ENCODE measurements around the gene BUD31.
A peak's percentile ranks its signal among the peaks of the same experiment; 100 is the strongest.

The BUD31 gene

DNA sequence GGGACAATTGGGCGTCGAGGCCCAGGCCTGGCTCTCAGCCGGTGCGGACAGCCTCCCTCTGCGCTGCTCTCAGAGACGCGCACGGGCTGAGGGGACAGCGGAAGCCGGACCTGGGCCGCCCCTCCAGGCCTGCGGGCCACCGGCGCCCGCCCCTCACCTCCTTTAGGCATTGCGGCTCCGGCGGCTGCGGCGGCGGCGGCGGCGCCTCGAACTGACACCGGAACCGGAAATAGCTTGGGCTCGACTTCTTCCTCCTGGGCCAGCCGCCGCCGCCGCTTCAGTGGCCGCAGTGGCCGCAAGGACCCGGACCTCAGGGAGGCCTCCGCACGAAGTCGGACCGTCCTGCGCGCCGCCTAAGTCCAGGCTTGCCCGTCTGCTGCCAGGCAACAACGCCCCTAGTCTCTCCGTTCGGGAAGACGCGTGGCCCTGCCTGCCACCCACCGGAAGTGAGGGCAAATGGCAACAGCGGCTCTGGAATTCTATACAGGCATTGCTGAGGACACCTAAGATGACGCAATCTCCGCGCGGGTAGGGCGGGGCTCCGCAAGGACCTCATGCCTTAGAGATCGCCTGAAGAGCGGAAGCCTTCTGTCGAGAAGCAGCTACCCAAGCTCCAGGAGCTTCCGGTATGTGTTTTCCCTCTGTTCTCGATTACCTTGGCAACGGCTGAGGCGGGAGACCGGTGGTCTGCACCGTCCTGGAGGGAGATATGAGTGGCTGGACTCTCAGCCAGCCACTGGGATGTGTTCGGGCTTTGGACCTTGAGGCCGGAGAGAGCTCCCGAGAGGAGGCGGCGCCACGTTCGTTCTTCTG lies at the start of gene BUD31, which contains the start of gene PDAP1 (continued):
- TF ChIP-seq, protein P1, sequence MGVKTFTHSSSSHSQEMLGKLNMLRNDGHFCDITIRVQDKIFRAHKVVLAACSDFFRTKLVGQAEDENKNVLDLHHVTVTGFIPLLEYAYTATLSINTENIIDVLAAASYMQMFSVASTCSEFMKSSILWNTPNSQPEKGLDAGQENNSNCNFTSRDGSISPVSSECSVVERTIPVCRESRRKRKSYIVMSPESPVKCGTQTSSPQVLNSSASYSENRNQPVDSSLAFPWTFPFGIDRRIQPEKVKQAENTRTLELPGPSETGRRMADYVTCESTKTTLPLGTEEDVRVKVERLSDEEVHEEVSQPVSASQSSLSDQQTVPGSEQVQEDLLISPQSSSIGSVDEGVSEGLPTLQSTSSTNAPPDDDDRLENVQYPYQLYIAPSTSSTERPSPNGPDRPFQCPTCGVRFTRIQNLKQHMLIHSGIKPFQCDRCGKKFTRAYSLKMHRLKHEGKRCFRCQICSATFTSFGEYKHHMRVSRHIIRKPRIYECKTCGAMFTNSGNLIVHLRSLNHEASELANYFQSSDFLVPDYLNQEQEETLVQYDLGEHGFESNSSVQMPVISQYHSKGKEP (tag by site-specific recombination; IDR thresholded peaks at IDR 0.05): peak; percentile 12; the same call in 1 of the 2 replicates
- TF ChIP-seq ZNF660 (tag by site-specific recombination; IDR thresholded peaks at IDR 0.05): peak; percentile 89
- TF ChIP-seq, protein P2, sequence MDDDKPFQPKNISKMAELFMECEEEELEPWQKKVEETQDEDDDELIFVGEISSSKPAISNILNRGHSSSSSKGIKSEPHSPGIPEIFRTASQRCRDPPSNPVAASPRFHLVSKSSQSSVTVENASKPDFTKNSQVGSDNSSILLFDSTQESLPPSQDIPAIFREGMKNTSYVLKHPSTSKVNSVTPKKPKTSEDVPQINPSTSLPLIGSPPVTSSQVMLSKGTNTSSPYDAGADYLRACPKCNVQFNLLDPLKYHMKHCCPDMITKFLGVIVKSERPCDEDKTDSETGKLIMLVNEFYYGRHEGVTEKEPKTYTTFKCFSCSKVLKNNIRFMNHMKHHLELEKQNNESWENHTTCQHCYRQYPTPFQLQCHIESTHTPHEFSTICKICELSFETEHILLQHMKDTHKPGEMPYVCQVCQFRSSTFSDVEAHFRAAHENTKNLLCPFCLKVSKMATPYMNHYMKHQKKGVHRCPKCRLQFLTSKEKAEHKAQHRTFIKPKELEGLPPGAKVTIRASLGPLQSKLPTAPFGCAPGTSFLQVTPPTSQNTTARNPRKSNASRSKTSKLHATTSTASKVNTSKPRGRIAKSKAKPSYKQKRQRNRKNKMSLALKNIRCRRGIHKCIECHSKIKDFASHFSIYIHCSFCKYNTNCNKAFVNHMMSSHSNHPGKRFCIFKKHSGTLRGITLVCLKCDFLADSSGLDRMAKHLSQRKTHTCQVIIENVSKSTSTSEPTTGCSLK (tag by site-specific recombination; IDR thresholded peaks at IDR 0.05): no peak
- no peak for TF ChIP-seq ZNF248 (tag by site-specific recombination; IDR thresholded peaks at IDR 0.05)
- no peak for TF ChIP-seq ZNF223 (tag by site-specific recombination; IDR thresholded peaks at IDR 0.05)
- TF ChIP-seq, protein P3, sequence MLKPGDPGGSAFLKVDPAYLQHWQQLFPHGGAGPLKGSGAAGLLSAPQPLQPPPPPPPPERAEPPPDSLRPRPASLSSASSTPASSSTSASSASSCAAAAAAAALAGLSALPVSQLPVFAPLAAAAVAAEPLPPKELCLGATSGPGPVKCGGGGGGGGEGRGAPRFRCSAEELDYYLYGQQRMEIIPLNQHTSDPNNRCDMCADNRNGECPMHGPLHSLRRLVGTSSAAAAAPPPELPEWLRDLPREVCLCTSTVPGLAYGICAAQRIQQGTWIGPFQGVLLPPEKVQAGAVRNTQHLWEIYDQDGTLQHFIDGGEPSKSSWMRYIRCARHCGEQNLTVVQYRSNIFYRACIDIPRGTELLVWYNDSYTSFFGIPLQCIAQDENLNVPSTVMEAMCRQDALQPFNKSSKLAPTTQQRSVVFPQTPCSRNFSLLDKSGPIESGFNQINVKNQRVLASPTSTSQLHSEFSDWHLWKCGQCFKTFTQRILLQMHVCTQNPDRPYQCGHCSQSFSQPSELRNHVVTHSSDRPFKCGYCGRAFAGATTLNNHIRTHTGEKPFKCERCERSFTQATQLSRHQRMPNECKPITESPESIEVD (tag by site-specific recombination; IDR thresholded peaks at IDR 0.05): peak; percentile 23; the same call in 1 of the 2 replicates
- no peak for TF ChIP-seq SCRT1 (tag by site-specific recombination; IDR thresholded peaks at IDR 0.05; ENCODE audit: borderline replicate concordance)
- no peak for TF ChIP-seq ZNF707 (tag by site-specific recombination; IDR thresholded peaks at IDR 0.05)
- TF ChIP-seq, protein P4, sequence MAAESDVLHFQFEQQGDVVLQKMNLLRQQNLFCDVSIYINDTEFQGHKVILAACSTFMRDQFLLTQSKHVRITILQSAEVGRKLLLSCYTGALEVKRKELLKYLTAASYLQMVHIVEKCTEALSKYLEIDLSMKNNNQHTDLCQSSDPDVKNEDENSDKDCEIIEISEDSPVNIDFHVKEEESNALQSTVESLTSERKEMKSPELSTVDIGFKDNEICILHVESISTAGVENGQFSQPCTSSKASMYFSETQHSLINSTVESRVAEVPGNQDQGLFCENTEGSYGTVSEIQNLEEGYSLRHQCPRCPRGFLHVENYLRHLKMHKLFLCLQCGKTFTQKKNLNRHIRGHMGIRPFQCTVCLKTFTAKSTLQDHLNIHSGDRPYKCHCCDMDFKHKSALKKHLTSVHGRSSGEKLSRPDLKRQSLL (tag by site-specific recombination; IDR thresholded peaks at IDR 0.05): peak; percentile 57
- TF ChIP-seq, protein P5, sequence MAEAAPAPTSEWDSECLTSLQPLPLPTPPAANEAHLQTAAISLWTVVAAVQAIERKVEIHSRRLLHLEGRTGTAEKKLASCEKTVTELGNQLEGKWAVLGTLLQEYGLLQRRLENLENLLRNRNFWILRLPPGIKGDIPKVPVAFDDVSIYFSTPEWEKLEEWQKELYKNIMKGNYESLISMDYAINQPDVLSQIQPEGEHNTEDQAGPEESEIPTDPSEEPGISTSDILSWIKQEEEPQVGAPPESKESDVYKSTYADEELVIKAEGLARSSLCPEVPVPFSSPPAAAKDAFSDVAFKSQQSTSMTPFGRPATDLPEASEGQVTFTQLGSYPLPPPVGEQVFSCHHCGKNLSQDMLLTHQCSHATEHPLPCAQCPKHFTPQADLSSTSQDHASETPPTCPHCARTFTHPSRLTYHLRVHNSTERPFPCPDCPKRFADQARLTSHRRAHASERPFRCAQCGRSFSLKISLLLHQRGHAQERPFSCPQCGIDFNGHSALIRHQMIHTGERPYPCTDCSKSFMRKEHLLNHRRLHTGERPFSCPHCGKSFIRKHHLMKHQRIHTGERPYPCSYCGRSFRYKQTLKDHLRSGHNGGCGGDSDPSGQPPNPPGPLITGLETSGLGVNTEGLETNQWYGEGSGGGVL (tag by site-specific recombination; IDR thresholded peaks at IDR 0.05): no peak
- TF ChIP-seq ZNF623 (tag by site-specific recombination; IDR thresholded peaks at IDR 0.05): no peak
- no peak for TF ChIP-seq ZNF426 (tag by site-specific recombination; IDR thresholded peaks at IDR 0.05)
- TF ChIP-seq ZFP41 (tag by site-specific recombination; IDR thresholded peaks at IDR 0.05; ENCODE audit: borderline replicate concordance): no peak
- TF ChIP-seq ZNF214 (tag by site-specific recombination; IDR thresholded peaks at IDR 0.05; ENCODE audit: borderline replicate concordance): no peak
- no peak for TF ChIP-seq ZNF664 (tag by site-specific recombination; IDR thresholded peaks at IDR 0.05)
- TF ChIP-seq KLF1 (tag by site-specific recombination; IDR thresholded peaks at IDR 0.05): peak; percentile 63
- TF ChIP-seq BCL11A (tag by site-specific recombination; IDR thresholded peaks at IDR 0.05; ENCODE audit: low read depth): no peak
- no peak for TF ChIP-seq HOXD13 (CRISPR knock-in tag; IDR thresholded peaks at IDR 0.05; ENCODE audit: borderline replicate concordance)
- TF ChIP-seq, protein P6, sequence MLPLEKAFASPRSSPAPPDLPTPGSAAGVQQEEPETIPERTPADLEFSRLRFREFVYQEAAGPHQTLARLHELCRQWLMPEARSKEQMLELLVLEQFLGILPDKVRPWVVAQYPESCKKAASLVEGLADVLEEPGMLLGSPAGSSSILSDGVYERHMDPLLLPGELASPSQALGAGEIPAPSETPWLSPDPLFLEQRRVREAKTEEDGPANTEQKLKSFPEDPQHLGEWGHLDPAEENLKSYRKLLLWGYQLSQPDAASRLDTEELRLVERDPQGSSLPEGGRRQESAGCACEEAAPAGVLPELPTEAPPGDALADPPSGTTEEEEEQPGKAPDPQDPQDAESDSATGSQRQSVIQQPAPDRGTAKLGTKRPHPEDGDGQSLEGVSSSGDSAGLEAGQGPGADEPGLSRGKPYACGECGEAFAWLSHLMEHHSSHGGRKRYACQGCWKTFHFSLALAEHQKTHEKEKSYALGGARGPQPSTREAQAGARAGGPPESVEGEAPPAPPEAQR (tag by site-specific recombination; IDR thresholded peaks at IDR 0.05): peak; percentile 91
- TF ChIP-seq, protein P7, sequence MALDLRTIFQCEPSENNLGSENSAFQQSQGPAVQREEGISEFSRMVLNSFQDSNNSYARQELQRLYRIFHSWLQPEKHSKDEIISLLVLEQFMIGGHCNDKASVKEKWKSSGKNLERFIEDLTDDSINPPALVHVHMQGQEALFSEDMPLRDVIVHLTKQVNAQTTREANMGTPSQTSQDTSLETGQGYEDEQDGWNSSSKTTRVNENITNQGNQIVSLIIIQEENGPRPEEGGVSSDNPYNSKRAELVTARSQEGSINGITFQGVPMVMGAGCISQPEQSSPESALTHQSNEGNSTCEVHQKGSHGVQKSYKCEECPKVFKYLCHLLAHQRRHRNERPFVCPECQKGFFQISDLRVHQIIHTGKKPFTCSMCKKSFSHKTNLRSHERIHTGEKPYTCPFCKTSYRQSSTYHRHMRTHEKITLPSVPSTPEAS (tag by site-specific recombination; IDR thresholded peaks at IDR 0.05): no peak
- TF ChIP-seq ZNF184 (tag by site-specific recombination; IDR thresholded peaks at IDR 0.05): no peak
- no peak for TF ChIP-seq ZNF626 (tag by site-specific recombination; IDR thresholded peaks at IDR 0.05)
- TF ChIP-seq OVOL3 (tag by site-specific recombination; IDR thresholded peaks at IDR 0.05): 0 out of 2 replicates have a peak, but pooled peaks have one; percentile 12
- TF ChIP-seq ZBTB21 (tag by site-specific recombination; IDR thresholded peaks at IDR 0.05): peak; percentile 85
- TF ChIP-seq ZNF169 (tag by site-specific recombination; IDR thresholded peaks at IDR 0.05): no peak
- TF ChIP-seq SP7 (tag by site-specific recombination; IDR thresholded peaks at IDR 0.05): peak; percentile 90
- TF ChIP-seq ZNF138 (tag by site-specific recombination; IDR thresholded peaks at IDR 0.05; ENCODE audit: borderline replicate concordance): no peak

Data from HEK293 (cell line).